ENCODE data around the gene METTL3. TPM values are rescaled to one million over a fixed set of nuclear protein-coding genes. Genes with fewer than 3 reads are reported as not detected.

Gene METTL3
- total RNA-seq, 3 donors from 2014 or later: 51.4 to 79.6 (median 79.6) TPM

- DNase-seq (ENCODE audit: low spot score in 2 of 2): peak; percentile 99 to 100
Measured at GRCh38 chr14:21455912-21456667, 55.0 kb downstream of the METTL3 start, which contains the start of gene CHD8. Gene CHD8, minus strand, starts transcription at chr14:21456123. Its CDS starts 24,480 bp downstream, at chr14:21431643.

DNA sequence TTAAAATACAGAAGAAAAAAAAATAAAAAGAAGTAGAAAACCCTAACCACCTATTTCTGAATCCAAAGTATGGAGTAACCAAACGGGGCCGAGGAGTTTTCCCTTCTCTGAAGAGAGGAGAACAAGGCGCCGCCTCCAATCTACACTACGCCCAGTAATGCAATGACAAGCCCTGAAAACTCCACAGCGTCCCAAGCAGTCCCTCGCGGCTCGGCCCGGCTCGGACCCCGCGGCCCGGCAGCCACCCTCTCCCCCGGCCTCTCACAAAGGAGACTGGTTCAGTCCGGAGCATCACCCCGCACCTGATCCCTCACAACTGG lies 55.6 kb downstream of the METTL3 start:
- H3K36me3 ChIP-seq: peaks cover 5% of the 10 kb centered on the region
- no peaks in the 10 kb centered on the region for H3K9me3 ChIP-seq
- peak overlapping the region; percentile 71 to 87 (median 72) for H3K4me3 ChIP-seq
- peak overlapping the region; percentile 93 to 98 for H3K27ac ChIP-seq
- peaks cover 0 to 8% of the 10 kb centered on the region in 2 donors for H3K4me1 ChIP-seq
- TF ChIP-seq POLR2AphosphoS5 (IDR thresholded peaks at IDR 0.05): no peak
- TF ChIP-seq CTCF (IDR thresholded peaks at IDR 0.05): no peak
- no peak for TF ChIP-seq POLR2A (IDR thresholded peaks at IDR 0.05)
- intact Hi-C loops (cut with DNase I; ENCODE audit: low total_unique reads): loop anchor here (10.0 kb wide), 1 partner anchor 1121 kb away; the partner anchor contains the start of gene CCNB1IP1
- H3K27me3 ChIP-seq: no peaks in the 10 kb centered on the region
- DNase-seq (ENCODE audit: low spot score in 2 of 2): peak in 1 of 2 donors; percentile 58

More at GRCh38 chr14:21455912-21456667, 55.0 kb downstream of the METTL3 start, which contains the start of gene CHD8:
- Histone ChIP-seq H3K4me1 (peaks cover 0 to 8% of the 10 kb centered on the region in 2 donors), H3K4me3 (peak within 1 kb of the TSS; percentile 71 to 87 (median 72)), H3K36me3 (peaks cover 7% of the 10 kb centered on the region), H3K27ac (peak within 1 kb of the TSS; percentile 93 to 98), H3K9me3 (no peaks in the 10 kb centered on the region), H3K27me3 (no peaks in the 10 kb centered on the region)
- TF ChIP-seq POLR2AphosphoS5 (IDR thresholded peaks at IDR 0.05): peak; percentile 68 to 84 (median 69)
- TF ChIP-seq CTCF (IDR thresholded peaks at IDR 0.05): peak; percentile 54 to 66 (median 58)
- no peak for TF ChIP-seq POLR2A (IDR thresholded peaks at IDR 0.05)
- intact Hi-C loops (cut with DNase I; ENCODE audit: low total_unique reads): loop anchor here (10.0 kb wide), 1 partner anchor 1121 kb away; the partner anchor contains the start of gene CCNB1IP1

DNA sequence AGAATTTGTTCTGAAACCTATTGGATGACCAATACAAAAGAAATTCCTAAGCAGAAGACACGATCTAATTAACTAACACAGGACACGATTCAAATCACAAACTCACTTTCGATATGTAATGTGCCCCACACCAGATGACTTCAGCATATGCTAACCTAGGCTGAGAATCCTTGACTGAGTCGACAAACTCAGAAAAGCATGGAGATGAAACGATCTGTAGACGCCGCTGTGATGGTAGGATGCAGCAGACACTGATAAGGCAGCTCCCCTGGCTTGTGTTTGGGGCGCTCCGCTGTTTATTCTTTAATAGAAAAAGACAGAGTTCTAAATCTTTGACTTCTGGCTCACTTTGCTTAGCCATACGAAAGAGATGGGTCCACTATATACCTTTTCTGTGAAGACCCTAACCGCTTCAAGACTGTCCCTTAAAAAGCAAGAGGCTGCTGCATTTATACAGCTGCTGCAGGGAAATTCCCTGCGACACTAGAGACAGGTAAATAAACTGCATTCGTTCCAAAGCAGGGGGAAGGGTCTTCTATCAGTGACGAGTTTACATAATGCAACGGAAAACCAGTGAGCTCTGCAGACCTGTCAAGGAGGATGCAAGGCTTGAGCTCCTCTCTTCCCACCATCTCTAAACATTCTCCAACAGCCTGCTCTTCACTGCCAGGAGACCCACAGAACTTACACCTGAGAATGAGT lies 56.1 kb downstream of the METTL3 start:
- no peaks in the 10 kb centered on the region for H3K9me3 ChIP-seq
- peak overlapping the region; percentile 6 to 98 for H3K27ac ChIP-seq
- no peak for DNase-seq (ENCODE audit: low spot score in 2 of 2)
- no peaks in the 10 kb centered on the region for H3K27me3 ChIP-seq
- H3K36me3 ChIP-seq: peaks cover 4% of the 10 kb centered on the region
- H3K4me1 ChIP-seq: peaks cover 0 to 8% of the 10 kb centered on the region in 2 donors
- intact Hi-C loops (cut with DNase I; ENCODE audit: low total_unique reads): loop anchor here (10.0 kb wide), 1 partner anchor 1120 kb away; the partner anchor contains the start of gene CCNB1IP1
- peak overlapping the region; percentile 71 to 87 (median 72) for H3K4me3 ChIP-seq
- TF ChIP-seq POLR2AphosphoS5 (IDR thresholded peaks at IDR 0.05): no peak
- no peak for TF ChIP-seq POLR2A (IDR thresholded peaks at IDR 0.05)
- TF ChIP-seq CTCF (IDR thresholded peaks at IDR 0.05): no peak

DNA sequence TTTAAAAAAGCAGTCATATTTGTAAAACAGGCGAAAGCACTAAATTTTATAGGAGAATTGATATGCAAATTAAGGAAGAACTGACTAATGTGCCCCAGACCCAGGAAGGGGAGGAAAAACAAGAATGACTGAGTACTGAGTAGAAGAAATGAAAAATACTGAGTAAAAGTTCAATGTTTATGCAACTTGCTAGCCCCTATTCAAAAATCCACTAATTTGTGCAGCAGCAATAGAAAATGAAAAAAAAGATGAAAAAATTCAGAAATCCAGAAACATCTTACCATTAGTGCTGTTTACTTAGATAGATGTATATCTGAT lies 61.3 kb downstream of the METTL3 start:
- peaks cover 0 to 5% of the 10 kb centered on the region in 2 donors for H3K4me1 ChIP-seq
- TF ChIP-seq POLR2AphosphoS5 (IDR thresholded peaks at IDR 0.05) (no peak), CTCF (IDR thresholded peaks at IDR 0.05) (no peak), POLR2A (IDR thresholded peaks at IDR 0.05) (no peak)
- no peaks in the 10 kb centered on the region for H3K9me3 ChIP-seq
- H3K27me3 ChIP-seq: no peaks in the 10 kb centered on the region
- no peak overlapping the region for H3K27ac ChIP-seq
- intact Hi-C loops (cut with DNase I; ENCODE audit: low total_unique reads): loop anchor here (10.0 kb wide), 1 partner anchor 1115 kb away; the partner anchor contains the start of gene CCNB1IP1
- H3K4me3 ChIP-seq: no peak overlapping the region
- DNase-seq (ENCODE audit: low spot score in 2 of 2): no peak
- H3K36me3 ChIP-seq: no peaks in the 10 kb centered on the region

Other genes starting within 250 kb of the METTL3 start
- gene HNRNPC, start 241.9 kb downstream of the METTL3 start, total RNA-seq: 100 to 1,000 TPM; 386 to 760 (median 480) TPM
- 10 to 100 TPM in 1 of 3 donors, under 1 TPM in 2; 0.33 to 10.4 (median 0.48) TPM for gene RPGRIP1, start 231.3 kb downstream of the METTL3 start, total RNA-seq
- gene SUPT16H, start 127.3 kb downstream of the METTL3 start, total RNA-seq: 10 to 100 TPM; 66.1 to 79.3 (median 73.1) TPM
- 10 to 100 TPM; 53.8 to 81.4 (median 72.4) TPM for gene CHD8, start 55.2 kb downstream of the METTL3 start, total RNA-seq
- 10 to 100 TPM; 26.9 to 28.5 (median 27.5) TPM for gene RAB2B, start 34.4 kb downstream of the METTL3 start, total RNA-seq
- 10 to 100 TPM; 38.0 to 55.2 (median 52.1) TPM for gene TOX4, start 34.1 kb downstream of the METTL3 start, total RNA-seq
- gene SALL2, start 15.0 kb upstream of the METTL3 start, total RNA-seq: 10 to 100 TPM in 2 of 3 donors, 1 to 10 TPM in 1; 3.0 to 11.8 (median 10.7) TPM
- gene OR10G3, start 68.7 kb upstream of the METTL3 start, total RNA-seq: not detected
- gene OR10G2, start 123.6 kb upstream of the METTL3 start, total RNA-seq: not detected
- not detected for gene OR4E2, start 142.5 kb upstream of the METTL3 start, total RNA-seq
- gene OR4E1, start 162.5 kb upstream of the METTL3 start, total RNA-seq: not detected

All from breast epithelium (tissue), 4 donors.